Motor neuron (in vitro differentiated cells): ENCODE results near the gene TMEM121. TPM values are rescaled to one million over a fixed set of nuclear protein-coding genes. Genes with fewer than 3 reads are reported as not detected.
A peak's percentile ranks its signal among the peaks of the same experiment; 100 is the strongest.

Source experiments
- ATAC-seq, 8 experiments: fragments of 200-7000 bp; cut with Tn5 transposase; replicated peaks in 6 of 8; 2 replicates each; pipeline ENCODE4 v1.8.0; 2021; ENCODE audit warnings: mild to moderate bottlenecking in 8 of 8, moderate library complexity in 8 of 8
- H3K27ac ChIP-seq, 2 donors: fragments of 250-450 bp; sonication (Bioruptor Pico); 2 replicates each; pipeline ENCODE4 v1.9.0; 2021; ENCODE audit warnings: antibody characterized with exemption in 2 of 2, mild to moderate bottlenecking in 2 of 2, moderate library complexity in 1 of 2
- H3K4me1 ChIP-seq, 2 donors: fragments of 250-450 bp; sonication (Bioruptor Pico); replicated peaks in 1 of 2; 2 replicates each; pipeline ENCODE4 v1.6.1; 2021; ENCODE audit warnings: antibody characterized with exemption in 2 of 2, mild to moderate bottlenecking in 2 of 2, moderate library complexity in 1 of 2
- H3K4me3 ChIP-seq, 5 donors: fragments of 250-450 bp; sonication (Bioruptor Pico); 2 replicates each; pipeline ENCODE4 v1.9.0; 2021; ENCODE audit warnings: antibody characterized with exemption in 5 of 5, mild to moderate bottlenecking in 5 of 5, moderate library complexity in 4 of 5
- WGBS, 10 experiments: fragments of 450-650 bp; shearing (Covaris generic); methylation state at CpG; one replicate each; pipeline ENCODE4 v1.0.0; 2022; 5-methylcytosine and 5-hydroxymethylcytosine counted together
- in situ Hi-C, 9 experiments: fragments of 400-800 bp; cut with MboI; loops; one replicate each; pipeline ENCODE4 v1.15.0; 2021; ENCODE audit warnings: low sequenced_read_pairs in 9 of 9, low pct_unique_long_range_greater_than_20kb in 2 of 9; ENCODE audit not compliant: unreplicated experiment in 9 of 9
- total RNA-seq, 8 experiments: library from RNA; unstranded; fragments of 300-600 nt; gene quantifications; 2 replicates each; pipeline versions ENCODE4 v1.2.3 to v1.2.4, GENCODE V29; 2022

The TMEM121 gene
- total RNA-seq, 8 experiments from 2014 or later: 0.97 to 7.1 (median 3.0) TPM

DNA sequence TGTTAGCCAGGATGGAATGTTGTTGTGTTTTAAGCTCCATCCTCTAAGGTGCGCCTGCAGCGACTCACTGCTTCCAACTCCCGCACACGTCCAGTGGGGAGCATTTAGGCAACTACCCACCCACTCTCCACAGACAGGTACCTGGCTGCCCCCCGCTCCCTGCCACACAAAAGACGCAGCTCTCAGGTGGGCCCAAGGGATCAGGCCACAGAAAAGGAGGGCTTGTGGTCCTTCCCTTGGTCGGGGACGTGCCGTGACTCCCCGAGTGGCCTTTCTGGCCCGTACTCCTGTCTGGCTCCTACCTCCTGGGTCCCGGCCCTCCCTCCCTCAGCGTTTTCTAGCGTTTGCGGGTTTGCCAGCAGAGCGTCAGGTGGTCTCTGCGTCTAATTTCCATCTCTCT, 19.1 kb upstream of the TMEM121 start:
- Histone ChIP-seq H3K4me3 (no peak overlapping the region), H3K4me1 (no peaks in the 10 kb centered on the region), H3K27ac (no peak overlapping the region)
- WGBS, 10 experiments: 37 to 100% (median 85%) methylated on average over 1 to 7 of the region's 17 CpGs; no CpG with 5 or more reads in 4 of the 10 experiments
- ATAC-seq: no peak
- in situ Hi-C loops: no loop called here

DNA sequence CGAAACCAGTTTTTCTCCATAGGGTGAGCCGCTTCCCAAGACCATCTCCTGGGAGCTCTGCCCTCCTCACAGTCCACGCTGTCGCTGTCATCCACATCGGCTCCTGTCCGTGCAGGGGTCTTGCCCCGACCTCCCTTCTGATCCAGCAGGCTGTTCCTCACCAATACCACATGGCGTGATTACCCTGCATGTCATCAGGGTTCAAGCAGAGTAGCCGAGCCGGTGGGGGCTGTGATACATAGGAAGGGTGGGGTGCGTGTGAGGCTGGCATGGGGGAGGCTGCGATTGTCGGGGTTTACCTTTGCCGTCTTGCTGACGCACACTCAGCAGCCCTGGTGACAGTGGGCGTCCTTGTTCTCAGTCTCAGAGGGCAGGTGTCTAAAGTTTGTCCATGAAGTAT, 18.3 kb upstream of the TMEM121 start:
- no peak for ATAC-seq
- in situ Hi-C loops: no loop called here
- H3K4me1 ChIP-seq: no peaks in the 10 kb centered on the region
- WGBS, 10 experiments: 55 to 100% (median 79%) methylated on average over 1 to 6 of the region's 16 CpGs; no CpG with 5 or more reads in 2 of the 10 experiments
- no peak overlapping the region for H3K4me3 ChIP-seq
- no peak overlapping the region for H3K27ac ChIP-seq

DNA sequence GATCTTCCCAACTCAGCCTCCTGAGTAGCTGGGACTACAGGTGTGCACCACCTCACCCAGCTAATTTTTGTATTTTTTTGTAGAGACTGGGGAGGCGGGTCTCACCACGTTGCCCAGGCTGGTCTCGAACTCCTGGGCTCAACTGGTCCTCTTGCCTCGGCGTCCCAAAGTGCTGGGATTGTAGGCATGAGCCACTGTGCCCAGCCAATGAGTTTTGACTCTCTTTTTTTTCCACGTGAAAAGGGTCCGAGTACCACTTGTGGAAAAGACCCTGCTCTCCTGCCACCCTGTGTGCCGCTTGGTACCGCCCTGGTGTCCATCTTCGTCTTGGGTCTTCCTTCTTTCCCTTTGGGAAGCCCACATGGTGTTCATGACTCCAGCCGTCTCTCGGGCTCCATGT, 17.8 kb upstream of the TMEM121 start:
- in situ Hi-C loops: no loop called here
- 54 to 100% (median 88%) methylated on average over 1 to 11 of the region's 12 CpGs; no CpG with 5 or more reads in 5 of the 10 experiments for WGBS, 10 experiments
- no peak for ATAC-seq
- no peak overlapping the region for H3K4me3 ChIP-seq
- H3K4me1 ChIP-seq: no peaks in the 10 kb centered on the region
- H3K27ac ChIP-seq: no peak overlapping the region

DNA sequence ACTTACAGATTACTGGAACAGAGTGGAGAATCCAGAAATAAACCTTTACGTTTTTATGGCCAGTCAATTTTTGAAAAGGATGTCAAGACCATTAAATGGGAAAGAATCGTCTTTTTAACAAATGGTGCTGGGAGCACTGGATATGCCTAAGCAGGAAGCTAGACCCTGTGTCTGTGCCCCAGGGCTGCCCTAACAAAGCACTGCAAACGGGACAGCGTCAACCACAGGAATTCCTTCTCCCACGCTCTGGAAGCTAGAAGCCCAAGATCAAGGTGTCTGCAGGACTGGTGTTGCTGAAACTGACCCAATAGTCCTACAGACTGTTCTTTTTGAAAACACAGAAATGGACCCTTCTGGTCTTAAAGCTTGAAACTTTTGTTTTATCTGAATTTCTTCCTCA, 9.3 kb upstream of the TMEM121 start:
- no peak overlapping the region for H3K4me3 ChIP-seq
- in situ Hi-C loops: no loop called here
- H3K4me1 ChIP-seq: no peaks in the 10 kb centered on the region
- ATAC-seq: no peak
- no peak overlapping the region for H3K27ac ChIP-seq
- 0 to 100% (median 41%) methylated on average over 1 to 5 of the region's 5 CpGs; no CpG with 5 or more reads in 1 of the 10 experiments for WGBS, 10 experiments

DNA sequence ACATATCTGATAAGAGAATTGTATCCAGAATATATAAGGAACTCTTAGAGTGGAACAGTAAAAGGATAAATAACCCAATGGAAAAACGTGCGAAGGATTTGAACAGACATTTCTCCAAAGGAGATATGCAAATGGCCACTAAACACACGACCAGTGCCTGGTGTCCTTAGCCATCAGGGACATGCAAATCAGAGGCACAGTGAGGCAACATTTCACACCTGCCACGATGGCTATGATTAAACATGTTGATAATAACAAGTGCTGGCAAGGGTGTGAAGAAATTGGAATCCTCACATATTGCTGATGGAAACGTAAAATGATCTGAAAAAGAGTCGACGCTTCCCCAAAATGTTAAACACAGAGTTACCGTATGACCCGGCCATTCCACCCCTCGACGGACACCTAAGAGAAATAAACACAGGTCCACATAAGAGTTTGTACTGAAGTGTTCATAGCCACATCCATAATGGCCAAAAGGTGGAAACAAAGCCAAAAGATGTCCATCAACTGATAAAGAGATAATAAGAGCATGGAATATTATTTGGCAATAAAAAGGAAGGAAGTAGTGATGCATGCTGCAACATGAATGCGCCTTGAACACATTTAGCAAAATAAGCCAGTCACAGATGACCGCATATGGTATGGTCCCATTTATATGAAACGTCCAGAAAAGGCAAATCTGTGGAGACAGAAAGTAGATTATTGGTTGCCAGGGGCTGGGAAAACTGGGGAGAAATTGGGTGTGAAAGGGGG, 6.3 kb upstream of the TMEM121 start:
- H3K27ac ChIP-seq: no peak overlapping the region
- H3K4me1 ChIP-seq: no peaks in the 10 kb centered on the region
- WGBS, 10 experiments: 34 to 79% (median 61%) methylated on average over 3 to 14 of the region's 14 CpGs
- no peak overlapping the region for H3K4me3 ChIP-seq
- ATAC-seq: no peak
- in situ Hi-C loops: no loop called here

DNA sequence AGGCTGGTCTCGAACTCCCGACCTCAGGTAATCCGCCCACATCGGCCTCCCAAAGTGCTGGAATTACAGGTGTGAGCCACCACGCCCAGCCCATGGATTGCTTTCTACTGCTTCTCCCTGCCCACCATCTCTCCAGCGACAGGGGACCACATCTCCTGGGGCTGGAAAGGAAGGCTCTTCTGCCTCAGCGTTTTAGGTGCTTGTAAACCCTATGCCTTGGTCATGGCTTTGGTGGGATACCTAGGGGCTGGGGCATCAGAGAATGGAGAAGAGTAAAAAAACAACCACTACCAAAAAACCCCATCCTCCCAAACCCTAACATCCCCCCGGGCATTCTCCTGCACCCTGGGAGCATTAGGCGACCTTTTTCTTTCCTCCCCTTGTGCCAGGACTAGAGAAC, 1.1 kb upstream of the TMEM121 start:
- 17 to 80% (median 68%) methylated on average over 1 to 6 of the region's 9 CpGs; no CpG with 5 or more reads in 2 of the 10 experiments for WGBS, 10 experiments
- Histone ChIP-seq H3K4me3 (no peak overlapping the region), H3K4me1 (peaks cover 0 to 13% of the 10 kb centered on the region in 2 donors), H3K27ac (no peak overlapping the region)
- in situ Hi-C loops: loop anchor here in 1 of 9 experiments (25.0 kb wide), 1 partner anchor 487 kb away; no protein-coding TSS in a partner anchor
- no peak for ATAC-seq

DNA sequence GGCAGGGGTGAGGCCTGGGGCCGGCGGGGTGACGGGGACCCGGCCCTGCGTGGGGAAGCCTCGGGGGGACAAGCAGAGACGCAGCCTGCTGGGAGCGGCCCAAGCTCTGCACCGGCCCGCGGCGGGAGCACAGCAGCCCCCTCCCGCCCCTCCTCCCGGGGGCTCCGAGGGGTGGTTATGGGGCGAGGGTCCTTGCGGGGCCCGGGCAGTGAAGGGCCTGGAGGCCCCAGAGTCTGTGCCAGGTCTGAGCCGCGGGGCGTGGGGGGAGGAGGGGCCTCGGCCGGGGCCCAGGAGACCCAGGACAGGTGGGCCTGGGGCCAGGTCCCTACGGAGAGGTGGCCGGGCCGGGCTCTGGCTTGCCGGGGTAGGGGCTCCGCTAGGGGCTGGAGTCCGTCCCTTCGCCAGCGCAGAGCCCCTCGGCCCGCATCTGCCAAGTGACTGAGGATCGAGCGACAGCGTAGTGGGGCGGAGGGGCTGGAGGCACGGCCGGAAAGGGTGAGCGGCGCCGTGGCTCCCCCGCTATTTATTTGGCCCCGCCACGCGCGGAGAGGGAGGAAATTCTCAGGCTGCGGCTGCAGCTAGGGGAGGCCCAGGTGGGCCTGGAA, 495 bp downstream of the TMEM121 start:
- WGBS, 10 experiments: 3% methylated on average over 6 of the region's 48 CpGs; no CpG with 5 or more reads in 9 of the 10 experiments
- peaks cover 0 to 13% of the 10 kb centered on the region in 2 donors for H3K4me1 ChIP-seq
- H3K27ac ChIP-seq: no peak overlapping the region
- peak overlapping the region; percentile 43 to 80 (median 52) for H3K4me3 ChIP-seq
- in situ Hi-C loops: loop anchor here in 1 of 9 experiments (25.0 kb wide), 1 partner anchor 485 kb away; no protein-coding TSS in a partner anchor
- peak in 5 of 8 experiments; percentile 2 to 42 (median 33) for ATAC-seq

DNA sequence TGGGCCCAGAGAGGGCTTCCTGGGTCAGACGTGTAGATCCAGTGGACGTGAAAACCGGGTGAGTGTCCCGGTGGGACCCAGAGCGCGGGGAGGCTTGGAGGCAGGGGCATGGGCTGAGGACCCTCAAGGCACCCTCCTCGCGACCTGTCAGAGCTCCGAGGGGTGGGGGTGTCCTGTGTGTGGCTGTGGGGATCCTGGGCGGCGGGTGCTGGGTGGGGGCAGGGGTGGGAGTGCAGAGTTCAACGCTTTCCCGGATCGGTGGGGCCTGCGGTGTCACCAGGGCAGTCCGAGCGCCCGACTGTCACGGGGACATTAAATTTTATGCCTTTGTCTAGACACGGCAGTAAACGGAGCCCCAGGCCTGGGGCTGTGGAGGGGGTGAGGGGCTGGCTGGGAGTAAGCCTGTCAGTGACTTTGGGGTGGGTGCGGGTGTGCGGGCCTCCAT, 1.0 kb downstream of the TMEM121 start:
- no CpG with 5 or more reads among the region's 23 CpGs for WGBS, 10 experiments
- H3K4me1 ChIP-seq: peaks cover 0 to 13% of the 10 kb centered on the region in 2 donors
- ATAC-seq: no peak
- no peak overlapping the region for H3K27ac ChIP-seq
- H3K4me3 ChIP-seq: peak overlapping the region; percentile 43 to 80 (median 52)
- in situ Hi-C loops: loop anchor here in 1 of 9 experiments (25.0 kb wide), 1 partner anchor 485 kb away; no protein-coding TSS in a partner anchor

DNA sequence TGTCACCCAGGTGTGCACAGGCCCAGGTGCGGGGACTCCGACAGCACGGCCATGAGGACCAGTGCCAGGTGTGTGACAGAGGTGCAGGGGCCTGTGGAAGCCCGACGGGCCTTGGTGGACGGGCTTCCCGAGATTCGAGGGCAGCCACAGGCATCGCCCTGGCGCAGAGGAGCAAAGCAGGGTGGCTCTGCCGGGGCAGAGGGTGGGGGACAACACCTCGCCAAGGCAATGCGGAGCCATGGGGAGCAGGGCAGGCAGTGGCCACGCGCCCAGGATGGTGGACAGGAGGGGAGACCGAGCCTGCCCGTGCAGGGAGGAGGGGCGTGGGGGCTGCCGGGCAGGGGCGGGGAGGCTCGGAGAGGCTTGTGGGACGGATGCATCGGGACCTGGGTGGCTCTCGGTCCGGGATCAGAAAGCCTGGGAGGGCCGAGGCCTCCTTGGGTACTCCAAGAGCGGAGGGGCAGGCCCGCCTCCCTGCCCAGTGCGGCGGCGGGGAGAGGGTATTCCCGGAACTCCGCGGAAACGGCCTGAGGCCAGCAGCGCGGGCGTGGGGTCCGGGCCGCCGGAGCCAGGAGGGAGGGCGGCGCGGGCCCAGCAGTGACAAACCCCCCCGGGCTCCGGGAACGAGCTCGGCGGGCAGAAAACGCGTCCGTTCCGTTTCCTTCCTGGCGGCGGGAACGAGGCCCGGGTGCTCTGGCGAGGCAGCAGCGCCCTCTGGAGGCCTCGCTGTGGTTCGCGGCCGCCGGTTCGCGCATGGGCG, 1.6 kb downstream of the TMEM121 start:
- WGBS, 10 experiments: no CpG with 5 or more reads among the region's 67 CpGs
- in situ Hi-C loops: loop anchor here in 1 of 9 experiments (25.0 kb wide), 1 partner anchor 484 kb away; no protein-coding TSS in a partner anchor
- peak overlapping the region; percentile 43 to 80 (median 52) for H3K4me3 ChIP-seq
- no peak overlapping the region for H3K27ac ChIP-seq
- peak; percentile 31 to 77 (median 56) for ATAC-seq
- H3K4me1 ChIP-seq: peaks cover 0 to 13% of the 10 kb centered on the region in 2 donors

DNA sequence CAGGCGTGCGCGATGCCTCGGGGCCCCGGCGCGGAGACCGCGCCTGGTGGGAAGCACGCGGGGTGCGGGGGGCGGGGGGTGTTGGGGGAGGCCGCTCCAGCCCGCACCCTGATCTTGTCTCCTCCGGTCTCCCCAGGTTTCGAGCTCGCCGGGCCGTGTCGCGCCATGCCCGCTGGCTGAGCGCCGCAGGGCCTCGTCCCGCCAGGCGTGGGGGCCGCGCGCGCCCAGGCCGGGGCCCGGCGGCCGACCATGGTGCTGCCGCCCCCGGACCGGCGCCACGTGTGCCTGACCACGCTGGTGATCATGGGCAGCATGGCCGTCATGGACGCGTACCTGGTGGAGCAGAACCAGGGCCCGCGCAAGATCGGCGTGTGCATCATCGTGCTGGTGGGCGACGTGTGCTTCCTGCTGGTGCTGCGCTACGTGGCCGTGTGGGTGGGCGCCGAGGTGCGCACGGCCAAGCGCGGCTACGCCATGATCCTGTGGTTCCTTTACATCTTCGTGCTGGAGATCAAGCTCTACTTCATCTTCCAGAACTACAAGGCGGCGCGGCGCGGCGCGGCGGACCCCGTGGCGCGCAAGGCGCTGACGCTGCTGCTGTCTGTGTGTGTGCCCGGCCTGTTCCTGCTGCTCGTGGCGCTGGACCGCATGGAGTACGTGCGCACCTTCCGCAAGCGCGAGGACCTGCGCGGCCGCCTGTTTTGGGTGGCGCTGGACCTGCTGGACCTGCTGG, 2.4 kb downstream of the TMEM121 start:
- Histone ChIP-seq H3K4me3 (peak overlapping the region; percentile 43 to 80 (median 52)), H3K27ac (no peak overlapping the region), H3K4me1 (peaks cover 0 to 13% of the 10 kb centered on the region in 2 donors)
- WGBS, 10 experiments: 76 to 100% (median 80%) methylated on average over 2 to 17 of the region's 89 CpGs; no CpG with 5 or more reads in 5 of the 10 experiments
- in situ Hi-C loops: loop anchor here in 1 of 9 experiments (25.0 kb wide), 1 partner anchor 484 kb away; no protein-coding TSS in a partner anchor
- peak in 1 of 8 experiments; percentile 2 for ATAC-seq

DNA sequence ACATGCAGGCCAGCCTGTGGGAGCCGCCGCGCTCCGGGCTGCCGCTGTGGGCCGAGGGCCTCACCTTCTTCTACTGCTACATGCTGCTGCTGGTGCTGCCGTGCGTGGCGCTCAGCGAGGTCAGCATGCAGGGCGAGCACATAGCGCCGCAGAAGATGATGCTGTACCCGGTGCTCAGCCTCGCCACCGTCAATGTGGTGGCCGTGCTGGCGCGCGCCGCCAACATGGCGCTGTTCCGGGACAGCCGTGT, 2.9 kb downstream of the TMEM121 start:
- WGBS, 10 experiments: 50 to 100% (median 91%) methylated on average over 1 to 6 of the region's 24 CpGs; no CpG with 5 or more reads in 6 of the 10 experiments
- H3K4me3 ChIP-seq: no peak overlapping the region
- in situ Hi-C loops: loop anchor here in 1 of 9 experiments (25.0 kb wide), 1 partner anchor 483 kb away; no protein-coding TSS in a partner anchor

DNA sequence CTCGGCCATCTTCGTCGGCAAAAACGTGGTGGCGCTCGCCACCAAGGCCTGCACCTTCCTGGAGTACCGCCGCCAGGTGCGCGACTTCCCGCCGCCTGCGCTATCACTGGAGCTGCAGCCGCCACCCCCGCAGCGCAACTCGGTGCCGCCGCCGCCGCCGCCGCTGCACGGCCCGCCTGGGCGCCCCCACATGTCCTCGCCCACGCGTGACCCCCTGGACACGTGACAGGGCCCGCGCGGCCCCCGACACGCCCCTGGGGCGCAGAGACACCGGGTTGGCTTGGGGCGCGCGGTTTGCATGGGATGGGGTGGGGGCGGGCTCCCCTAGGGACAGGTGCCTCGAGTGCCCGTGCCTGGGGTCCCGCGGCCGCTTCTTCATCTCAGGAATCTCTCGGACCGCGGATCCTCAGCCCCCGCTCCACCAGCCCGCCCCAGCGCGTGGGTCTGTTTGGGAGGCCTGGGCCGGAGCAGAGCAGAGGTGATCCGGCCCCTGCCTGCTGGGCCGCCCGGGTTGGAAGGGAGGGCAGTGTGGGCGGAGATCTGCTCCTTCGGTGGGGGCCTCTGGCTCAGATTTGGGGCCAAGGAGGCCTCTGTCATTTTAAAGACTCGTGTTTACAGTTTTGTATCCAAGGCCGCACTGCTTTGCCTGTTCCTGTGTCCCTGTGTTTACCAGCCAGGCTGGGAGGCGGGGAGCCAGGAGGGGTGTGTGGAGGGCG, 3.3 kb downstream of the TMEM121 start:
- in situ Hi-C loops: loop anchor here in 1 of 9 experiments (25.0 kb wide), 1 partner anchor 483 kb away; no protein-coding TSS in a partner anchor
- Histone ChIP-seq H3K4me1 (peaks cover 0 to 13% of the 10 kb centered on the region in 2 donors), H3K27ac (no peak overlapping the region), H3K4me3 (no peak overlapping the region)
- WGBS, 10 experiments: no CpG with 5 or more reads among the region's 63 CpGs
- no peak for ATAC-seq

More for the DNA sequence above, 2.9 kb downstream of the TMEM121 start:
- Histone ChIP-seq H3K4me1 (peaks cover 0 to 13% of the 10 kb centered on the region in 2 donors), H3K27ac (no peak overlapping the region)
- ATAC-seq: no peak
